K562 (cell line): ENCODE data around the gene UTP14A. TPM values are rescaled to one million over a fixed set of nuclear protein-coding genes. Genes with fewer than 3 reads are reported as not detected.

Source experiments
- CXXC5 ChIP-seq: fragments of 250-450 bp; sonication (Bioruptor Pico); IDR thresholded peaks from 2 replicates; pipeline ENCODE4 v1.8.0; 2022; ENCODE audit warnings: inconsistent platforms, mild to moderate bottlenecking, moderate library complexity
- LEF1 ChIP-seq: fragments of 450-650 bp; IDR thresholded peaks from 2 replicates; pipeline ENCODE4 v1.6.1; 2016; ENCODE audit warnings: mild to moderate bottlenecking
- MTA1 ChIP-seq: fragments of 450-650 bp; IDR thresholded peaks from 2 replicates; pipeline ENCODE4 v1.6.1; 2017; ENCODE audit warnings: borderline replicate concordance
- MTF1 ChIP-seq: fragments of 250-450 bp; sonication (Bioruptor Pico); IDR thresholded peaks from 2 replicates; pipeline ENCODE4 v1.9.0; 2021; ENCODE audit warnings: moderate library complexity, mild to moderate bottlenecking, inconsistent platforms, borderline replicate concordance
- NRF1 ChIP-seq, 2 experiments: fragments of 450-650 bp; IDR thresholded peaks in 1 of 2; conservative IDR thresholded peaks in 1 of 2; 2 replicates each; pipeline ENCODE4 v1.6.1; 2014; ENCODE audit warnings: mild to moderate bottlenecking in 2 of 2
- ZNF766 ChIP-seq: fragments of 200-800 bp; sonication (Bioruptor generic); conservative IDR thresholded peaks from 2 replicates; pipeline ENCODE4 v1.6.1; 2016; ENCODE audit warnings: missing genetic modification characterization, missing compliant biosample characterization
- polyA plus RNA-seq, 8 experiments: library from polyadenylated mRNA; depleted of rRNA in 4 of 8; stranded (reverse) in 5 of 8; unstranded in 3 of 8; fragments of >200 nt; fragmentation: Nextera tagmentation in 2 of 8; fragmentation: Illumina TruSeq in 1 of 8; extraction: Ambion mirVana in 2 of 8; extraction: Trizol in 1 of 8; gene quantifications; 2 replicates each; pipeline versions ENCODE4 v1.2.1 to v1.2.3, GENCODE V29; 2011 to 2014; ENCODE audit warnings: inconsistent platforms in 1 of 8, missing spikeins in 1 of 8
- total RNA-seq, 7 experiments: library from RNA; depleted of rRNA in 6 of 7; stranded (reverse); fragments of >200 nt in 6 of 7; fragmentation: Illumina TruSeq in 2 of 7; extraction: Trizol in 2 of 7; gene quantifications; 2 replicates each; pipeline versions ENCODE4 v1.2.1 to v1.2.3, GENCODE V29; 2011 to 2021; ENCODE audit warnings: low replicate concordance in 1 of 7
- TF ChIP-seq, protein P1 (sequence below), 2 experiments: fragments of 450-650 bp; IDR thresholded peaks; 2 replicates each; pipeline ENCODE4 v1.6.1; 2018; ENCODE audit warnings: mild to moderate bottlenecking in 2 of 2, low read depth in 1 of 2; ENCODE audit not compliant: partially characterized antibody in 2 of 2
- TF ChIP-seq, protein P2 (sequence below): fragments of 450-650 bp; IDR thresholded peaks from 2 replicates; pipeline ENCODE4 v1.6.1; 2016; ENCODE audit warnings: mild to moderate bottlenecking, moderate library complexity
- TF ChIP-seq, protein P3 (sequence below): fragments of 200-800 bp; sonication (Bioruptor generic); IDR thresholded peaks from 2 replicates; pipeline ENCODE4 v1.6.1; 2017; ENCODE audit warnings: missing genetic modification characterization, missing compliant biosample characterization

Gene UTP14A
- total and polyA plus RNA-seq, 9 of the 15 experiments (the other 6 are each of a cell fraction or from before 2014, with no cell fraction given) = 30.5 to 91.0 (median 64.1) TPM

DNA sequence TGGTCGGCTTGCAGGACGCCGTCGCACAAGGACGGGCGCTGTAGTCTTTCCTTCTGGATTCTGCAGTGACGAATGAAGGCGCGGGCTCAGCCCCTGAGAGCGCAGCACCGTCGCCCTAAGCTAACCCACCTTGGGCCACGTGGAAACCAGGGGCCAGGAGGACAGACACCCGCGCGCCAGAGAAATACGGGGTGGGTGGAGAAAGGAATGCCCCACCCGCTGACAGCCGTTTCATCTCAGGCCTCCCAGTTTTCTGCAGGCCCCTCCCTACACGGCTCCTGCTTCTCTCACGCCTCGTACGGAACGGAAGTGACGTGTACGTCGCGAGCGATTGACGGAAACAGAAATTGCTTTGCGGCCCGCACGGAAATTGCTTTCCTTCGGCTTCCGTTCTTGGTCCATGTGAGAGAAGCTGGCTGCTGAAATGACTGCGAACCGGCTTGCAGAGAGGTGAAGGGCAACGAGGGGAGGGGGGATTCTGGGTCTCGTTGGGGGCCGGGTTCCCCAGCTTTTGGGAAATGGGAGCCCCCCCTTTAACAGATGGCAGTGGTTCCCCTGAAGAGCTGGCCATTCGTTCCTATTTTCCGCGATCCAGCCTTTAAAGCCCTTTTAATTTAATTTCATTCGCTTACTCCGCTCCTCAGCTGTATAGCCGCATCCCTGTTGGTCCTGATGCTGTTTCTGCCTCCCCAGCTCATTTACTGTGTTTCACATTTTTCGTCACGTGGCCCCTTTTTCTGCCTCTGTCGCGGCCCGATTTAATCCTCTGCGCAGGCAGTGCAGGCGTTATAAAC lies at the start of gene UTP14A (continued):
- TF ChIP-seq MTF1 (CRISPR knock-in tag) (no peak), CXXC5 (CRISPR knock-in tag) (peak; percentile 72; the same call in 1 of the 2 replicates), MTA1 (peak; percentile 92; the same call in 1 of the 2 replicates), ZNF766 (CRISPR knock-in tag) (0 out of 2 replicates have a peak, but pooled peaks have one; percentile 37), LEF1 (no peak), NRF1 (conservative IDR thresholded peaks at IDR 0.05 in 1 of 2, IDR thresholded peaks at IDR 0.05 in 1 of 2) (peak; percentile 32 to 53)
- TF ChIP-seq, protein P1, sequence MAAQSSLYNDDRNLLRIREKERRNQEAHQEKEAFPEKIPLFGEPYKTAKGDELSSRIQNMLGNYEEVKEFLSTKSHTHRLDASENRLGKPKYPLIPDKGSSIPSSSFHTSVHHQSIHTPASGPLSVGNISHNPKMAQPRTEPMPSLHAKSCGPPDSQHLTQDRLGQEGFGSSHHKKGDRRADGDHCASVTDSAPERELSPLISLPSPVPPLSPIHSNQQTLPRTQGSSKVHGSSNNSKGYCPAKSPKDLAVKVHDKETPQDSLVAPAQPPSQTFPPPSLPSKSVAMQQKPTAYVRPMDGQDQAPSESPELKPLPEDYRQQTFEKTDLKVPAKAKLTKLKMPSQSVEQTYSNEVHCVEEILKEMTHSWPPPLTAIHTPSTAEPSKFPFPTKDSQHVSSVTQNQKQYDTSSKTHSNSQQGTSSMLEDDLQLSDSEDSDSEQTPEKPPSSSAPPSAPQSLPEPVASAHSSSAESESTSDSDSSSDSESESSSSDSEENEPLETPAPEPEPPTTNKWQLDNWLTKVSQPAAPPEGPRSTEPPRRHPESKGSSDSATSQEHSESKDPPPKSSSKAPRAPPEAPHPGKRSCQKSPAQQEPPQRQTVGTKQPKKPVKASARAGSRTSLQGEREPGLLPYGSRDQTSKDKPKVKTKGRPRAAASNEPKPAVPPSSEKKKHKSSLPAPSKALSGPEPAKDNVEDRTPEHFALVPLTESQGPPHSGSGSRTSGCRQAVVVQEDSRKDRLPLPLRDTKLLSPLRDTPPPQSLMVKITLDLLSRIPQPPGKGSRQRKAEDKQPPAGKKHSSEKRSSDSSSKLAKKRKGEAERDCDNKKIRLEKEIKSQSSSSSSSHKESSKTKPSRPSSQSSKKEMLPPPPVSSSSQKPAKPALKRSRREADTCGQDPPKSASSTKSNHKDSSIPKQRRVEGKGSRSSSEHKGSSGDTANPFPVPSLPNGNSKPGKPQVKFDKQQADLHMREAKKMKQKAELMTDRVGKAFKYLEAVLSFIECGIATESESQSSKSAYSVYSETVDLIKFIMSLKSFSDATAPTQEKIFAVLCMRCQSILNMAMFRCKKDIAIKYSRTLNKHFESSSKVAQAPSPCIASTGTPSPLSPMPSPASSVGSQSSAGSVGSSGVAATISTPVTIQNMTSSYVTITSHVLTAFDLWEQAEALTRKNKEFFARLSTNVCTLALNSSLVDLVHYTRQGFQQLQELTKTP (IDR thresholded peaks at IDR 0.05; ENCODE audit: low read depth in 1 of 2, partially characterized antibody in 2 of 2) = no peak
- TF ChIP-seq, protein P2, sequence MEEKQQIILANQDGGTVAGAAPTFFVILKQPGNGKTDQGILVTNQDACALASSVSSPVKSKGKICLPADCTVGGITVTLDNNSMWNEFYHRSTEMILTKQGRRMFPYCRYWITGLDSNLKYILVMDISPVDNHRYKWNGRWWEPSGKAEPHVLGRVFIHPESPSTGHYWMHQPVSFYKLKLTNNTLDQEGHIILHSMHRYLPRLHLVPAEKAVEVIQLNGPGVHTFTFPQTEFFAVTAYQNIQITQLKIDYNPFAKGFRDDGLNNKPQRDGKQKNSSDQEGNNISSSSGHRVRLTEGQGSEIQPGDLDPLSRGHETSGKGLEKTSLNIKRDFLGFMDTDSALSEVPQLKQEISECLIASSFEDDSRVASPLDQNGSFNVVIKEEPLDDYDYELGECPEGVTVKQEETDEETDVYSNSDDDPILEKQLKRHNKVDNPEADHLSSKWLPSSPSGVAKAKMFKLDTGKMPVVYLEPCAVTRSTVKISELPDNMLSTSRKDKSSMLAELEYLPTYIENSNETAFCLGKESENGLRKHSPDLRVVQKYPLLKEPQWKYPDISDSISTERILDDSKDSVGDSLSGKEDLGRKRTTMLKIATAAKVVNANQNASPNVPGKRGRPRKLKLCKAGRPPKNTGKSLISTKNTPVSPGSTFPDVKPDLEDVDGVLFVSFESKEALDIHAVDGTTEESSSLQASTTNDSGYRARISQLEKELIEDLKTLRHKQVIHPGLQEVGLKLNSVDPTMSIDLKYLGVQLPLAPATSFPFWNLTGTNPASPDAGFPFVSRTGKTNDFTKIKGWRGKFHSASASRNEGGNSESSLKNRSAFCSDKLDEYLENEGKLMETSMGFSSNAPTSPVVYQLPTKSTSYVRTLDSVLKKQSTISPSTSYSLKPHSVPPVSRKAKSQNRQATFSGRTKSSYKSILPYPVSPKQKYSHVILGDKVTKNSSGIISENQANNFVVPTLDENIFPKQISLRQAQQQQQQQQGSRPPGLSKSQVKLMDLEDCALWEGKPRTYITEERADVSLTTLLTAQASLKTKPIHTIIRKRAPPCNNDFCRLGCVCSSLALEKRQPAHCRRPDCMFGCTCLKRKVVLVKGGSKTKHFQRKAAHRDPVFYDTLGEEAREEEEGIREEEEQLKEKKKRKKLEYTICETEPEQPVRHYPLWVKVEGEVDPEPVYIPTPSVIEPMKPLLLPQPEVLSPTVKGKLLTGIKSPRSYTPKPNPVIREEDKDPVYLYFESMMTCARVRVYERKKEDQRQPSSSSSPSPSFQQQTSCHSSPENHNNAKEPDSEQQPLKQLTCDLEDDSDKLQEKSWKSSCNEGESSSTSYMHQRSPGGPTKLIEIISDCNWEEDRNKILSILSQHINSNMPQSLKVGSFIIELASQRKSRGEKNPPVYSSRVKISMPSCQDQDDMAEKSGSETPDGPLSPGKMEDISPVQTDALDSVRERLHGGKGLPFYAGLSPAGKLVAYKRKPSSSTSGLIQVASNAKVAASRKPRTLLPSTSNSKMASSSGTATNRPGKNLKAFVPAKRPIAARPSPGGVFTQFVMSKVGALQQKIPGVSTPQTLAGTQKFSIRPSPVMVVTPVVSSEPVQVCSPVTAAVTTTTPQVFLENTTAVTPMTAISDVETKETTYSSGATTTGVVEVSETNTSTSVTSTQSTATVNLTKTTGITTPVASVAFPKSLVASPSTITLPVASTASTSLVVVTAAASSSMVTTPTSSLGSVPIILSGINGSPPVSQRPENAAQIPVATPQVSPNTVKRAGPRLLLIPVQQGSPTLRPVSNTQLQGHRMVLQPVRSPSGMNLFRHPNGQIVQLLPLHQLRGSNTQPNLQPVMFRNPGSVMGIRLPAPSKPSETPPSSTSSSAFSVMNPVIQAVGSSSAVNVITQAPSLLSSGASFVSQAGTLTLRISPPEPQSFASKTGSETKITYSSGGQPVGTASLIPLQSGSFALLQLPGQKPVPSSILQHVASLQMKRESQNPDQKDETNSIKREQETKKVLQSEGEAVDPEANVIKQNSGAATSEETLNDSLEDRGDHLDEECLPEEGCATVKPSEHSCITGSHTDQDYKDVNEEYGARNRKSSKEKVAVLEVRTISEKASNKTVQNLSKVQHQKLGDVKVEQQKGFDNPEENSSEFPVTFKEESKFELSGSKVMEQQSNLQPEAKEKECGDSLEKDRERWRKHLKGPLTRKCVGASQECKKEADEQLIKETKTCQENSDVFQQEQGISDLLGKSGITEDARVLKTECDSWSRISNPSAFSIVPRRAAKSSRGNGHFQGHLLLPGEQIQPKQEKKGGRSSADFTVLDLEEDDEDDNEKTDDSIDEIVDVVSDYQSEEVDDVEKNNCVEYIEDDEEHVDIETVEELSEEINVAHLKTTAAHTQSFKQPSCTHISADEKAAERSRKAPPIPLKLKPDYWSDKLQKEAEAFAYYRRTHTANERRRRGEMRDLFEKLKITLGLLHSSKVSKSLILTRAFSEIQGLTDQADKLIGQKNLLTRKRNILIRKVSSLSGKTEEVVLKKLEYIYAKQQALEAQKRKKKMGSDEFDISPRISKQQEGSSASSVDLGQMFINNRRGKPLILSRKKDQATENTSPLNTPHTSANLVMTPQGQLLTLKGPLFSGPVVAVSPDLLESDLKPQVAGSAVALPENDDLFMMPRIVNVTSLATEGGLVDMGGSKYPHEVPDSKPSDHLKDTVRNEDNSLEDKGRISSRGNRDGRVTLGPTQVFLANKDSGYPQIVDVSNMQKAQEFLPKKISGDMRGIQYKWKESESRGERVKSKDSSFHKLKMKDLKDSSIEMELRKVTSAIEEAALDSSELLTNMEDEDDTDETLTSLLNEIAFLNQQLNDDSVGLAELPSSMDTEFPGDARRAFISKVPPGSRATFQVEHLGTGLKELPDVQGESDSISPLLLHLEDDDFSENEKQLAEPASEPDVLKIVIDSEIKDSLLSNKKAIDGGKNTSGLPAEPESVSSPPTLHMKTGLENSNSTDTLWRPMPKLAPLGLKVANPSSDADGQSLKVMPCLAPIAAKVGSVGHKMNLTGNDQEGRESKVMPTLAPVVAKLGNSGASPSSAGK = peak; percentile 95
- TF ChIP-seq, protein P3, sequence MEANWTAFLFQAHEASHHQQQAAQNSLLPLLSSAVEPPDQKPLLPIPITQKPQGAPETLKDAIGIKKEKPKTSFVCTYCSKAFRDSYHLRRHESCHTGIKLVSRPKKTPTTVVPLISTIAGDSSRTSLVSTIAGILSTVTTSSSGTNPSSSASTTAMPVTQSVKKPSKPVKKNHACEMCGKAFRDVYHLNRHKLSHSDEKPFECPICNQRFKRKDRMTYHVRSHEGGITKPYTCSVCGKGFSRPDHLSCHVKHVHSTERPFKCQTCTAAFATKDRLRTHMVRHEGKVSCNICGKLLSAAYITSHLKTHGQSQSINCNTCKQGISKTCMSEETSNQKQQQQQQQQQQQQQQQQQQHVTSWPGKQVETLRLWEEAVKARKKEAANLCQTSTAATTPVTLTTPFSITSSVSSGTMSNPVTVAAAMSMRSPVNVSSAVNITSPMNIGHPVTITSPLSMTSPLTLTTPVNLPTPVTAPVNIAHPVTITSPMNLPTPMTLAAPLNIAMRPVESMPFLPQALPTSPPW (CRISPR knock-in tag) = peak; percentile 82
